Cortex of kidney (tissue), 1 donor: ENCODE data around the gene JOSD2.

Source experiments
- DNase-seq: peaks from one replicate; lab custom pipeline; 2025; lab: John Stamatoyannopoulos, UW

The JOSD2 gene

DNA sequence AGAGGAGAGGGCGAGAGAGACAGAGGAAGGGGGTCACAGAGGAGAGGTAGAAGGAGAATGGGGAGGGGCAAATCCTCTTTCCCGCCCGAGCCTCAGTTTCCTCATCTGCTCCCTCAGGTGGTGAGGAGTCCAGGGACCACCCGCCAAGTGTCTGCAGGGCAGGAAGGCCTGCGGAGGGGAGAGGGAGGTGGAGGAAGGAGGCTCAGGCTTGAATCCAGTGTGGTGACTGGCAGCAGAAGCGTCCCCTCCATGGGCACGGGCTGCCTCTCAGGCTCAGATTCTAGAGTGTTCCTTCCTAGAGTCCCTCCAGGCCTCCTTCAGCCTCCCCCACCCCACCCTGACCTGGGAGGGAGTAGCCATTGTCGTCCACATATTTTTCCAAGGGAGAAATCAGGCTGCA lies 17.8 kb downstream of the JOSD2 start:
- DNase-seq = no peak

DNA sequence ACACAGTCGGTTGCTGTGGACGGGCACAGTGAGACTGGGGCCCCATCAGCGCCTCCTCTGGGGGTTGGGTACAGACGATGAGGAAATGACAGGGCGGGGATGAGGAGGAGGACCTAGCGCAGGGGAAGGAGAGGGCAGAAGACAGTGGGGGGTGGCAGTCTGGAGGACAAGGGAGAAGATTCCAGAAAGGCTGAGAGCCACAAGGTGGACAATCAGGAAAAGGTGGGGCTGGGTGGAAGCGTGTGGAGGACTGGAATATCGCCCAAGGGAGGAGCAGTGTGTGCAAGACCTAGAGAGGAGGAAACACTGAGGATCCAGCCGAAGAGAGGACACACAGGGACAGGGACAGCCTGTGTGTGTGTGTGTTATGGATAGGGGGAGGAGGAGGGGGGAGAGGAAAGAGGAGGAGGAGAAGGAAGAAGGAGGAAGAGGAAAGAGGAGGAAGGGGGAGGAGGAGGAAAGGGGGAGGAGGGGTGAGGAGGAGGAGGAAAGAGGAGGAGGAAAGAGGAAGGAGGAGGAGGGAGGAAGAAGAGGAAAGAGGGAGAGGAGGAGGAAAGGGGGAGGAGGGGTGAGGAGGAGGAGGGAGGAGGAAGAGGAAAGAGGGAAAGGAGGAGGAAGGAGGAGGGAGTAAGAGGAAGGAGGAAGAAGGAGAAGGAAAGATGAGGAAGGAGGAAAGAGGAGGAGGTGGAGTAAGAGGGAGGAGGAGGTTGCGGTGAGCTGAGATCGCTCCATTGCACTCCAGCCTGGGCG lies 18.5 kb downstream of the JOSD2 start:
- DNase-seq = no peak

DNA sequence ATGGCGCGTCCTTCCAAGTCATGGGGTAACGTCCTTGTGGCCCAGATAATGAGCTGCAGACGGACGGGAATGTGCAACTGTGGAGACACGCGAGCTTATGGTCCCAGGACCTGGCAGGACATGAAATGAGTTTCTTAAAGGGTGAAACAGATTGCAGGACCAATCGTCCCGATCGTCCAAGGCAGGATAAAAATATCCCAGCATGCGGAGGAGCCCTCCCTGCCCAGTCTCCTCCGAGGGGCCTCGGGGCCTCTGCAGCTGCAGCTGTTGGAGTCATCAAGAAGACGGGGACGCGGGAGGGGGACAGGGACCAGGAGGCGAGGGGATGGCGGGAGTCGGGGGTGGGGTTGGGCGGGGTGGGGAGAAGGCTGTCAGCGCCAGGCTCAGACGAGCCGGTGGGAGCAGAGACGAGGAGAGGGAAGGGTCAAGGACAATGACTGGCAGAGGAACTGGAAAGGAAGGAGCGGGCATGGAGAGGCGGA lies 20.0 kb downstream of the JOSD2 start:
- DNase-seq = no peak

- DNase-seq = no peak
These were observed 20.6 kb downstream of the JOSD2 start for GRCh38 chr19:50490411-50490811.

- DNase-seq = no peak
These were observed 21.5 kb downstream of the JOSD2 start for GRCh38 chr19:50489461-50490011.

DNA sequence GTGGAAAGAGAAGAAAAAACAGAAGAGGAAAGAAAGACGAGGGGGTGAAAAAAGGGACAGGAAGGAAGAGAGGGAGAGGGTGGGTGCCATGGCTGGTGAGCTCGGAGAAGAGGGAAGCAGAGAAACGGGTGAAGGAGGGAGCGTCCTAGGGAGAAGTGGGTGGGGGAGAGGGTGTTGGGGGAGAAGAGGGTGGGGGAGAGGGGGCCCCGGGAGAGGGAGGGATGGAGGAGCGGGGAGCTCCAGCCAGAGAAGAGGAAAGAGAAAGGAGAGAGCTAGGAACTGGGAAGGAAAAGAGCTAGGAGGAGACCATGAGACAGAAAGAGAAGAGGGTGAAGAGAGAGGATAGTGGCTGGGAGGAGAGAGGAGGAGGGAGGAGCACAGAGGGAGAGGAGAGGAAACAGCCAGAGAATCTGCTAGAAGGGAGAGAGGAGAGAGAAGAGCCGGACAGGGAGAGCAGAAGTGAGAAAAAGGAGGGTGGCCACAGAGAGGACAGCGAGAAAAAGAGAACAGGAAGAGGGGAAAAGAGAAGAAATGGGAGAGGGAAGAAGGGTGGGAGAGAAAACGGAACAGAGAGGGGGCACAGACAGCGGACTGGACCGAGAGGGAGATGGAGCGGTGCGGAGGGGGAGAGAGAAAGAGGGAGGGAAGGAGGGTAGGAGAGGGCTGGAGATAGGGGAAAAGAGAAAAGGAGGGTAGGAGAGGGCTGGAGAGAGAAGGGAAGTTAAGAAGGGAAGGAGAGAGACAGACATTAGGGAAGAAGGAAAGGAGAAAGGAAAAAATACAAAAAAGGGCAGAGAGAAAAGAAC lies 22.4 kb downstream of the JOSD2 start:
- no peak for DNase-seq

DNA sequence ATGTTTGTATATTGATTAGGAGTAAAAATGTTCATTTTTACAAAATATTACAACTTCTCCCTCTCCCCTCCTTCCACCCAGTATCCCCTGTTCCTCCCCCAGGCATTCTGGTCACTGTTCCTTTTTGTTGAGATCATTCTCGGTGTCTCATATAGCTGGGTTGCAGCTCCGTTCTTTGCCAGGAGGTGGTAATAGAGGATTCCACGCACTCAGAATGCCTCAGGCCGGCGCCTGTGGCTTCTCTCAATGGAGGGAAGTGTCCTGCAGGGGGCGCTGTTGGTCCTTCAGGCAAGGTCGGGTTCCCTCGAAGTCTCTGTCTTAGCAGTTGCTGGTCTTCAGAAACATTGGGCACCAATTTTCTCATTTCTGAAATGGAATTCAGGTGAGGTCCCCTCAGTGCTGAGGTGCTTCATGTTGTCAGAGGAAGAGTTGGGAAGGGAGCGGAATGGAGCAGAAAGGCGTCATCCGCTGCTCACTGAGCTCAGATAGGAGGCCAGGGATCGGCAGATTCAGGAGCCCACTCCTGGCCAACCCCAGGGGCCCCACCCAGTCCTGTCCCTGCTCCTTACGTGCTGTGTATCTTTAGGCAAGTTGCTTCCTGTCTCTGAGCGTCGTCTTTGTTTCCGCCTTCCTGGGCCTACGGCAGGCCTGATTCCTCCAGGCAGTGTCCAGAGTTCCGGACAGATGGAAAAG lies 24.0 kb downstream of the JOSD2 start:
- DNase-seq = no peak

DNA sequence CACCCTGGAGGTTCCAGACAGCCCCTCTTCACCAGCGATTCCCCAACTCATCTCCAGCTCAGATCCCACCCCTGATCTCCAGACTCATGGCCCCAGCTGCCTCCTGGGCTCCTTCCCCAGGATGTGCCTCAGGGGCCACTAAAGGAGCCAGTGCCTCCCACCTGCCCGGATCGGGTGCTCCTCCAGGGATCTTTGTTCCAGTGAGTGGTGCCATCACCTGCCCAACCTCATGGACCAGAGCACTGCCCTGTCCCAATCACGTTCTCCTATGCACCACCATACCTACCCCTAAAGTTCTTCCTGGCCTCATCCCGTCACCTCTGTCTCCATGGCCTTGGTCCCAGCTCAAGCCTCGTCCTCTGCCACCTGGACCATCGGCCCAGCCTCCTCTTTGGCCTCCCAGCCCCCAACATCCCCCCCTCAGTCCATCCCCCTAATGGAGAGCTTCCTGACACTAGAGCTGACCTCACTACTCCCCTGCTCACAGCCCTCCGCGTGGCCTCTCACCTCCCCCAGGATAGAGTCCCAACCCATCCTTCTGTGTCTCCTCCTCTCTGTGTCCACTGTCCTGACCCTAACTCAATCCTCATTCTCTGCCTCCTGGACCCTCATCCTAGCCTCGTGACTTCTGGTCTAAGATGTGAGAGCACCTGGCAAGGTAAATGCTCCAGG lies 25.6 kb downstream of the JOSD2 start:
- DNase-seq = no peak

DNA sequence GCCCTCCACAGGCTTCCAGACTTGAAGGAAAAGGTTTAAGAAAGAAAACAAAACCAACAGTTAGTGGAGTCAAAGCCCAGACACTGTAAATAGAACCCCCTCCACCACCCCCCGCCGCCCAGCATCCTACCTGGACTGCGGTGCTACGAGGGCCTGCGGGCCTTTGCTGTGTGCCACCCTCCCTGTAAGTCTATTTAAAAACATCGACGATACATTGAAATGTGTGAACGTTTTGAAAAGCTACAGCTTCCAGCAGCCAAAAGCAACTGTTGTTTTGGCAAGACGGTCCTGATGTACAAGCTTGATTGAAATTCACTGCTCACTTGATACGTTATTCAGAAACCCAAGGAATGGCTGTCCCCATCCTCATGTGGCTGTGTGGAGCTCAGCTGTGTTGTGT lies 28.1 kb downstream of the JOSD2 start:
- DNase-seq = no peak

- no peak for DNase-seq
These were observed 28.6 kb downstream of the JOSD2 start for GRCh38 chr19:50482271-50482855.

- DNase-seq = no peak
These were observed 29.4 kb downstream of the JOSD2 start for GRCh38 chr19:50481351-50482149.

GRCh38 chr19:50480281-50481111 lies 30.5 kb downstream of the JOSD2 start:
- DNase-seq = no peak

DNA sequence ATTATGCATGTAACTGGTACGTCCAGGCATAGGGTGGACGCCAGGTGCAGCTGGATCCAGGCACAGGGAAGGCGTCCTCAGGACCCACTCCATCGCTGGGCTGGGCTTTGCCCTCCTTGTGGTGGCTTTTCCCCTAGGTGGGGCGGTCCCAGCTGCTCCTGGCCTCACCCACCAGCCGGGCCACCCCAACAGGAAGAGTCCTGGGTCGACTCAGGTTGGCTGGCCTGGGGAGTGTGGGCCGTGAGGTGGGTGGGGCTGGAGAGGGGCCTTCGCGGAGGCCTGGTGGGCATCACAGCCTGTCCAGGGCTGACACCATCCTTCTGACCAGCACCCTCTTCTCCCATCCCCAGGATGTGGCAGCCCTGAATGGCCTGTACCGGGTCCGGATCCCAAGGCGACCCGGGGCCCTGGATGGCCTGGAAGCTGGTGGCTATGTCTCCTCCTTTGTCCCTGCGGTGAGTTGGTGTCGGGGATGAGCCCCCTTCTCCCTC lies 31.2 kb downstream of the JOSD2 start:
- DNase-seq = no peak

DNA sequence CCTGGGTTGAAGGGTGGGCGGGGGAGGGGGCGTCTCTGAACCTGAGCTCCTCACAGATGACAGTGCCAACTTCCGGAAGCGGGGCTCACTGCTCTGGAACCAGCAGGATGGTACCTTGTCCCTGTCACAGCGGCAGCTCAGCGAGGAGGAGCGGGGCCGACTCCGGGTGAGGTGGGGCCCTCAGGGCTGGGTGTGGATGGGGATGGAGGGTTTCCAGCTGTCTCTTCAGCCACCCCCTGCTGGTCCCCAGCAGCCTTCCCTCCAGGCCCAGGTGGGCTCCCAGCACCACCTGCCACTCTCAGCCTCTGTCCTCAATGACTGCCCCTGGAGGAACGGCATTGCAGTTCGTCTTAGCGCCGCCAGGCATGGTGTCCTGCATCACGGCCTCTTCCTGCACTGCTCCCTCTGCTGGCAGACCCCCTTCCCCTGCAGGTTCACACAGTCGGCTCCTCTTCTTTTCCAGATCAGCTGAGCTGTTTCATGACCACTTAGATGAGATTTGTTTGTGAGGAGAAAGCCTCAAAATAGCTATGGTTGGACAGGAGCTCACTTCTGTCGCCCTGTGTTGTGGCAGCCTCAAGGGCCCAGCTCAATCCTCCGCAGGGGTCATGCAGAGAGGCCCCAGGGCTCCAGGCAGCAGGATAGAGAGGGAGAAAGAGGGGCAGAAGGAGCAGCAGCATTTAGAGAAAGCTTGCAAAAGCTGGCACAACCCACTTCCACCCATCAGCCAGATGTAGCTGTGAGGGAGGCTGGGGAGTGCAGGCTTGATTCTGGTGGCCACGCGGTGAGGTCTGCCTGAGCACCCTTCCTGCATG lies 31.9 kb downstream of the JOSD2 start:
- no peak for DNase-seq

DNA sequence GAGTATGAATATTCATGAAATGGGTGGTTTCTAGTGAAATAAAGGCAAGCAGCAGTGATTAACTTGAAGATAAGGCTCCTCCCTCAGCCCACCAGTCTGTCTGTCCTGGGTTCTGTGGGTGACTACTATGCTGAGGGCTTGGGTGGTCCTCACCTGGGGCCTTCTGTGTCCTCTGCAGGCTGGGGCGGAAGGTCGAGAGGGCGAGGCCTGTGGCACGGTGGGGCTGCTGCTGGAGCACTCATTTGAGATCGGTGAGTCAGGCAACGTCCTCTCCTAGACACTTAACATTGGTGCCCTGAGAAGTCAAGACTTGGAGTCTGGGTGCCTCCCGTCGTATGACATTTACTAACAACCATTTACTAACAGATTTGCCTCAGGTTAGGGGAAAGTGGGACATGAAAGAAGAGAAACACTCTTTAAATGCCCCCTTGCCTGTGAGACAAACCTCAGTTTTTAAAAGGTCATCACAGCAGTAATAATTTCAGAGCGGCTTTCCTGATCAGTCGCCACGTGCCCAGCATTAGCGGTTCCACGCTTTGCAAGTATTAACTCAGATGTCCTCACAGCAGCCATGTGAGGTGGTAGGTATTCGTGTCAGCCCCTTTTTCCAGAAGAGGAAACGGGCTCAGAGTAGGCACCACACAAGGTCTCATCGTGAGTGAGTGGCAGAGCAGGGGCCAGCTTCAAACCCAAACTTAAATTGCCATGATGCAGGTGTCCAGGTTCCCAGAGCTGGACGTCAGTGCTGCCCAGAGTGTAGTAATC lies 33.1 kb downstream of the JOSD2 start:
- no peak for DNase-seq

DNA sequence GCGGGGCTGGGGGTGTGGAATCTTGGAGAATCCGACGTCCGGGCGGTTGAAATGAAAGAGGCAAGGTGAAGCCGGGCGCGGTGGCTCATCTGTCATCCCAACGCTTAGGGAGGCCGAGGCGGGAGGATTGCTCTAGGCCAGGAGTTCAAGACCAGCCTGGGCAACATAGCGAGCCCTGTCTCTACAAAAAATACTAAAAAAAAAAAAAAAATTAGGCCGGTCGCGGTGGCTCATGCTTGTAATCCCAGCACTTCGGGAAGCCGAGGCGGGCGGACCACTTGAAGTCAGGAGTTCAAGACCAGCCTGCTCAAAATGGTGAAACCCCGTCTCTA lies 34.1 kb downstream of the JOSD2 start:
- DNase-seq = no peak

- DNase-seq = no peak
These were observed 34.6 kb downstream of the JOSD2 start, which contains the start of the genes EMC10 and GARIN5A for GRCh38 chr19:50476224-50476906. TSS of gene EMC10 (plus strand) at chr19:50476507. CDS start at chr19:50476545, 38 bp downstream. TSS of gene GARIN5A (minus strand) at chr19:50476848. CDS start at chr19:50476388, 460 bp downstream.
